ENCODE measurements around the gene GRAMD1B.

DNA sequence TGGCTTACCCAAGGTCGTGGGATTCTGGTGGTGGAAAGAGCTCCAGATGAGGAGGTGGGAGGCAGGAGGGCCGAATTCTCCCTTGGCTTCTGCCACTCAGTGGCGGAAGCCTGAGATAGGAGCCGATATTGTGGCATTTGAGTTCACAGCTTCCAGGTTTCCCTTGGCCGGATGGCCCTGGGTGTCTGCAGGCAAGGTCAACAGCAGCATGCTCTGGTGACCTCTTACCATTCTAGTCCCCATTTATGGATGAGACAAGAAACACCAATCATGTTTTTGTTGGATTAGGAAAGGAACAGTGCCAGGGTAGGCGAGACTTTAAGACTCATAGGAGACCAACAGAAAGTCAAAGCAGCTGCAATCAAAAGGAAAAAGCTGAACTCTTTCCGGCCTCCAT, 89.7 kb downstream of the GRAMD1B start:
- TF ChIP-seq, protein P1, sequence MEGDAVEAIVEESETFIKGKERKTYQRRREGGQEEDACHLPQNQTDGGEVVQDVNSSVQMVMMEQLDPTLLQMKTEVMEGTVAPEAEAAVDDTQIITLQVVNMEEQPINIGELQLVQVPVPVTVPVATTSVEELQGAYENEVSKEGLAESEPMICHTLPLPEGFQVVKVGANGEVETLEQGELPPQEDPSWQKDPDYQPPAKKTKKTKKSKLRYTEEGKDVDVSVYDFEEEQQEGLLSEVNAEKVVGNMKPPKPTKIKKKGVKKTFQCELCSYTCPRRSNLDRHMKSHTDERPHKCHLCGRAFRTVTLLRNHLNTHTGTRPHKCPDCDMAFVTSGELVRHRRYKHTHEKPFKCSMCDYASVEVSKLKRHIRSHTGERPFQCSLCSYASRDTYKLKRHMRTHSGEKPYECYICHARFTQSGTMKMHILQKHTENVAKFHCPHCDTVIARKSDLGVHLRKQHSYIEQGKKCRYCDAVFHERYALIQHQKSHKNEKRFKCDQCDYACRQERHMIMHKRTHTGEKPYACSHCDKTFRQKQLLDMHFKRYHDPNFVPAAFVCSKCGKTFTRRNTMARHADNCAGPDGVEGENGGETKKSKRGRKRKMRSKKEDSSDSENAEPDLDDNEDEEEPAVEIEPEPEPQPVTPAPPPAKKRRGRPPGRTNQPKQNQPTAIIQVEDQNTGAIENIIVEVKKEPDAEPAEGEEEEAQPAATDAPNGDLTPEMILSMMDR (conservative IDR thresholded peaks at IDR 0.05; ENCODE audit: low read depth, low read length): no peak
- no peak for TF ChIP-seq EZH2 (IDR thresholded peaks at IDR 0.05; ENCODE audit: low read length, unreplicated experiment)
- TF ChIP-seq EZH2phosphoT487 (IDR thresholded peaks at IDR 0.05; ENCODE audit: borderline replicate concordance, low read length): no peak
